SK-N-MC (cell line): ENCODE measurements around the gene CNOT1.

Source experiments
- EZH2 ChIP-seq: fragments of 200-600 bp; sonication (generic); IDR thresholded peaks from one replicate; pipeline ENCODE4 v1.6.1; 2017; ENCODE audit warnings: antibody characterized with exemption
- FOXP2 ChIP-seq: optimal IDR thresholded peaks from 2 replicates; pipeline ENCODE3; 2011; ENCODE audit warnings: mild to moderate bottlenecking, moderate library complexity; ENCODE audit not compliant: insufficient read depth; ENCODE audit errors: extremely low read length, control extremely low read depth
- POLR2AphosphoS5 ChIP-seq: IDR thresholded peaks from 2 replicates; pipeline ENCODE4 v1.6.1; 2012; ENCODE audit warnings: mild to moderate bottlenecking, low read depth, low read length, borderline replicate concordance

DNA sequence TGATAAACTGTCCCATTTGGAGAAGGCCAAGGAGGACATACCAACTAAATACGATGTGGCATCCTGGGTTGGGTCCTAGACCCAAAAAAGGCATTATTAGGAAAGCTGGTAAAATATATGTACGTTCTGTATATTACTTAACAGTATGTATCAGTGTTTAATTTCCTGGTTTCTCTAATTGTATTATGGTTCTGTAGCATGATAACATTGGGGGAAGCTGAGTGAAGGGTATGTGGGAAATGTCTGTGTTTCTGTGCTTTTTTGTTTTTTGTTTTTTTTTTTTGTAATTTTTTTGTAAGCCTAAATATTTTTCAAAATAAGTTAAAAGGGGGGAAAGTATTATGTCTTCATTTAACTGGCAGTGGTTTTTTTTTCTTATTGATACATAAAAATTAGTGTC is 151.2 kb downstream of the CNOT1 start:
- TF ChIP-seq POLR2AphosphoS5: no peak
- no peak for TF ChIP-seq EZH2
- no peak for TF ChIP-seq FOXP2
